AG09309 (cell line): ENCODE results near the gene MPPED2.

Experiments used
- DNase-seq: peaks from one replicate; pipeline ENCODE4 v3.0.0-alpha.2; 2010; ENCODE audit warnings: low read depth
- H3K4me3 ChIP-seq: 2 replicates; pipeline ENCODE4 v1.5.1; 2011; ENCODE audit warnings: mild to moderate bottlenecking, low read depth, low read length, moderate library complexity; ENCODE audit not compliant: control insufficient read depth
- TF ChIP-seq, protein P1 (sequence below): IDR thresholded peaks from 2 replicates; pipeline ENCODE4 v1.5.1; 2011; ENCODE audit warnings: mild to moderate bottlenecking, low read depth, low read length, inconsistent platforms; ENCODE audit not compliant: insufficient read depth, control insufficient read depth; ENCODE audit errors: missing control alignments

The MPPED2 gene

DNA sequence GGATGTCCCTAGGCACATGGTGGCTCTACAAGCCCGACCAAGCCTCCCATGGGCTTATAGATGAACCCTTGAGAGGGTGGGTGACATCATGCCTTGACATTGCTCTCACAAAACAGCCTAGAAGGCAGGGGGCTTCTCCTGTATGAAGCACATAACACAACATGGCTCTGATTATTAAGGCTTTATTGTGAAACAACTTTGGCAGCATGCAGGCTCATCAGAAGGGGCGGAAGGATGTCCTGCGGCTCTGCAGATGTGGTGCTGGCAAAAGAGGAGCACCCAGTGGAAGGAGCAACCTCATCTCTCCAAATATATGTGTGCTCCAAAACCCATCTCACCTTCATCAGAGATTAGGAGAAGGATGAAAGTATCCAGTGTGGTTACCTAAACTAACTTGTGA is 100.4 kb downstream of the MPPED2 start:
- TF ChIP-seq, protein P1, sequence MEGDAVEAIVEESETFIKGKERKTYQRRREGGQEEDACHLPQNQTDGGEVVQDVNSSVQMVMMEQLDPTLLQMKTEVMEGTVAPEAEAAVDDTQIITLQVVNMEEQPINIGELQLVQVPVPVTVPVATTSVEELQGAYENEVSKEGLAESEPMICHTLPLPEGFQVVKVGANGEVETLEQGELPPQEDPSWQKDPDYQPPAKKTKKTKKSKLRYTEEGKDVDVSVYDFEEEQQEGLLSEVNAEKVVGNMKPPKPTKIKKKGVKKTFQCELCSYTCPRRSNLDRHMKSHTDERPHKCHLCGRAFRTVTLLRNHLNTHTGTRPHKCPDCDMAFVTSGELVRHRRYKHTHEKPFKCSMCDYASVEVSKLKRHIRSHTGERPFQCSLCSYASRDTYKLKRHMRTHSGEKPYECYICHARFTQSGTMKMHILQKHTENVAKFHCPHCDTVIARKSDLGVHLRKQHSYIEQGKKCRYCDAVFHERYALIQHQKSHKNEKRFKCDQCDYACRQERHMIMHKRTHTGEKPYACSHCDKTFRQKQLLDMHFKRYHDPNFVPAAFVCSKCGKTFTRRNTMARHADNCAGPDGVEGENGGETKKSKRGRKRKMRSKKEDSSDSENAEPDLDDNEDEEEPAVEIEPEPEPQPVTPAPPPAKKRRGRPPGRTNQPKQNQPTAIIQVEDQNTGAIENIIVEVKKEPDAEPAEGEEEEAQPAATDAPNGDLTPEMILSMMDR = no peak
- no peak overlapping the region for H3K4me3 ChIP-seq

DNA sequence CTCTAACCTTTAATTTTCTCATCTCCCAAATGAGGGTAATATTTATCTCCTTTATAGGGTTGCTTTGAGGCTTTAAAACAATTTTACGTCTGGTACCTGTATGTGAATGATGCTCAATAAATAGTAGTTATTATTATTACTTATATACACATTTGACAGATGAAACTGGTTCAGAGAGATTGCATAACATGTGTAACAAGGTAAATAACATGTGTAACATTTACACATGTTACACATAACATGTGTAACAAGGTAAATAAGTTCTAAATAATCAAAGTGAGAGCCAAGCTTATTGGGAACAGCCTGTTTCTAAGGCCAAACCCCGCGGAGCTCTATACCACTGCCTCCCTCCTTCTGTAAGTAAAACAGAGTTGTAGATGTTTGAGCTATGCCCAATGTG is 100.9 kb downstream of the MPPED2 start:
- no peak for DNase-seq
- H3K4me3 ChIP-seq = no peak overlapping the region
- TF ChIP-seq, protein P1 = no peak

More for the DNA sequence above, 100.4 kb downstream of the MPPED2 start:
- no peak for DNase-seq

DNA sequence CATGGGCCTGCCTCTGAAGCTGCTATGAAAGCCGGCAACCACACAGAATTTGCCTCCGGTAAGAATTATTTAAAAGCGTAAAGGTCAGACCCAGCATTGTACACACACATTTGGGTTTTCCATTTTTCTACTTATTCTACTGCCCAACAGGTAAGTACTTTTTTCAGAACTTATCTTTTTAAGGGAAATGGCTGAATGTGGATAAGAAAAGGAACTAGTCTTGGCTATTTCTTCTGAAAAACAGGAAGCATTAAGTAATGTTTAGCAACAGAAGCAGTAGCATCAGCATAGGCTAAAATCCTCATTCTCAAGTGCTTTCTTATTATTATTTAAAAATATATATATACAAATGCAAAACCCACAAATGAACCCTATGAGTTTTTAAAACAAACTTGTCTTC is 103.1 kb downstream of the MPPED2 start:
- DNase-seq = no peak
- TF ChIP-seq, protein P1 = no peak
- no peak overlapping the region for H3K4me3 ChIP-seq

DNA sequence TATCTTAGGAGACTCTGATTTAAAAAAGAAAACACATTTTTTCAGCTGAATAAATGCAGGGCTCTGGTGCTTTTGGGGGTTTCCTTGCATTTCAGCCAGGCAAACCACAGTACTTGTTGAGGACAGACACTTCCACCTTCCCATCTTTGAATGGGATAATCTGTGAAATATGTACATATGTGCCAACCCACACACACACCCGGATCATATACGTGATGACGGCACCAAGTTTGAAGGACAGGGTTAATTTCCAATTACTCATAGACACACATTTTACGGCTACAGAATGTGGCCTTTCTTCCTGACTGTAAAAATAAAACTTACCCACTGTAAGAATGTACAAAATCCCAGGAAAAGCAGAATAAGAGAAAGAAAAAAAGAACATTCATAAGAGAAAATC is 104.4 kb downstream of the MPPED2 start:
- H3K4me3 ChIP-seq = no peak overlapping the region
- TF ChIP-seq, protein P1 = no peak
- no peak for DNase-seq

DNA sequence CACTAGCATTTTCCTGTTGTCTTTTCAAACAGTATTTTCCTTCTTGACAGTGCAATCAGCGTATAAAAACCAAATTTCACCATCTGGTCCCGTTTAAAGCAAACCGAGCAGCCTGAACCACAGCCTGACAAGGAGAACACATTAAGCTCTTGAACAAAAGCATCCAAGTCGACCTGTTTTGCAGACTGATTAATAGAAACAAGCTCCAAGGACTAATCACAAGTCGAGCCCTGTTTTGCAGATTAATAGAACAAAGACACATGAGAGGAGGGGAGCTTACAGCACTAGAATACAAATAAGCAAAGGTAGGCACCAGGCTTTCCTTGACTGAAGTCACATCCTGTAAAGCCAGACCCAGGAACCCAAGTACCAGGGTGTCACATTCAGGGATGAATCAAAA is 104.8 kb downstream of the MPPED2 start:
- TF ChIP-seq, protein P1 = no peak
- no peak for DNase-seq
- no peak overlapping the region for H3K4me3 ChIP-seq

DNA sequence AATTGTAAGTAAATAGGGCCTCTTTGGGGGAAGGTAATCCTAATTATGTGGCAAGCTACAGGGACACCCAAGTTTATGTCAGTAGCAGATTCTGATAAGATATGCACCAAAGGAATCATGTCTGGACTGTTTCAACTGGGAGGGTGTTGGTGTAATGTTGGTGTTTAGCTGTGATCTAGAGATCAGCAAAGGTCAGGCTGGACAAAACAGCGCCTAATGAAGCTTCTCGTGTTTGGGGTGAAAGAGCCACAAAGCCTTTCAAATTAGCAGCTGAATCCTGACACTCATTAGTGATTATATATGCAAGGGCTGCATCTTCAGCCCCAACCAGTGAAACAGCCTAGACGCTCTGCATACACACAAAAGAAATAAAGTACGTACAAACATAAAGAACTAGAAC is 106.3 kb downstream of the MPPED2 start:
- TF ChIP-seq, protein P1 = no peak
- no peak overlapping the region for H3K4me3 ChIP-seq
- no peak for DNase-seq

DNA sequence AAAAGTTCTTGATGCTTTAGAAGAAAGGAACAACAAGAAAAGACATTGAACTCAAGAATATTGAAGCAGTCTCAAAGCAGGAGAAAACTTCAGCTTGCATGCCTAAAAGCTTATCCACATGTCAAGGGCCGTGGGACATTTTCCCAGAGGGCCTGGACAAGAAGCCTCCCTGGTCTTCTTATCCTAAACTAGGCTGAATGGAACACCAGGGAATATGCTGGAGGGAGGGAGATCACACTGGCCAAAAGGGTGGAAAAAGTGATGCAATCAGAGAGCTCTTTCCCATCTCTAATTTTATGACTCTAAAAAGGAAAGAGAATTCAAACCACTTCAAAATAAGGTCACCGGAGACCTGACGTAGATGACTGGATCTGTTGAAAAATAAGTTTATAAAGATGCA is 107.2 kb downstream of the MPPED2 start:
- no peak for DNase-seq
- no peak overlapping the region for H3K4me3 ChIP-seq
- TF ChIP-seq, protein P1 = no peak
